OCI-M1 (cell line): Measurements from ENCODE around the gene DYNC1LI1.

Experiments used
- DNase-seq: peaks from one replicate; lab custom pipeline; 2025; lab: John Stamatoyannopoulos, UW

Gene DYNC1LI1

GRCh38 chr3:32570421-32571191 is at the start of gene DYNC1LI1:
TSS of gene DYNC1LI1 (minus strand) at chr3:32570858. CDS start at chr3:32570770, 88 bp downstream.
- DNase-seq = peak; percentile 96

GRCh38 chr3:32619395-32619794 is 48.7 kb upstream of the DYNC1LI1 start:
- DNase-seq = no peak

DNA sequence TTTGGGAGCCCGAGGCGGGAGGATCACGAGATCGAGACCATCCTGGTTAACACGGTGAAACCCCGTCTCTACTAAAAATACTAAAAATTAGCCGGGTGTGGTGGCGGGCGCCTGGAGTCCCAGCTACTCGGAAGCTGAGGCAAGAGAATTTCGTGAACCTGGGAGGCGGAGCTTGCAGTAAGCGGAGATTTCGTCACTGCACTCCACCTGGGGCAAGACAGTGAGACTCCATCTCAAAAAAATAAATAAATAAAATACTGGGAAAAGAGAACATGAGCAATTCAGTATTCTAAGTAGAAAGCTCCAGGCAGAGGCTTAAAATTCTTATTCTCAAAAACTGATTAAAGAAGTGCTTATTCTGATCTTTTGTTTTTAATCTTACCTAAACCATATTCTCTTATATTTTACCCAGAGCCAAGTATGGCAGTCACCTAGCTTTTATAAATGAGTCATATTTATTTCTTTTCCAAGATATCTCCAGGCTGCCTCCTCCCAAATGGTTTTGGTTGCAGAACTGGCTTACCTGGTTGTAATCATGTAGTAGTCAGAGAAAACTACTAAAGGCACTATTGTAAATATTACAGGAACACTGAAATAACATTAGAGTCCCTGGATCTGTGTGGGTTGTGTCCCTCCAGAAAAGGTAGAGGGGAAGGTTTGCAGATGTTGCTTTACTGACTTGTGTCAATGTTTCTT is 45.8 kb upstream of the DYNC1LI1 start:
- DNase-seq = no peak

DNA sequence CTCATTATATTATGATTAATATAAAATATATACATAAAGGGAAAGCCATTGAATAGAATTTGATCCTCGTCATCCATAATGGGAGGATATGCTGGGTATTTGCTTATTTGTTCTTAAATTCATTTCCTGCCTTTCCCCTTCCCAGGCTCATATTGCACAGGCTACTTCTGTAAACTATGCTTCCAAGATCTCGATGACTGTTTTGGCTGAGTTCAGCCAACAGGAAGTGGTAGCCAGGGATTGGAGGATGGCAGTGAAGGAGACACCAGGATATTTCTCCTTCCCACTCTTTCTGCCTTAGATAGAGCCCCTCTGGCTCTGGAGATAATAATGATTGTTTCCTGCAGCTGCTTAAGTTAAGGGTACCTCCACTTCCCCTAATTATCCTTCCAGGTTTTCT is 44.3 kb upstream of the DYNC1LI1 start:
- DNase-seq = no peak

GRCh38 chr3:32613183-32613582 is 42.5 kb upstream of the DYNC1LI1 start:
- DNase-seq = no peak

DNA sequence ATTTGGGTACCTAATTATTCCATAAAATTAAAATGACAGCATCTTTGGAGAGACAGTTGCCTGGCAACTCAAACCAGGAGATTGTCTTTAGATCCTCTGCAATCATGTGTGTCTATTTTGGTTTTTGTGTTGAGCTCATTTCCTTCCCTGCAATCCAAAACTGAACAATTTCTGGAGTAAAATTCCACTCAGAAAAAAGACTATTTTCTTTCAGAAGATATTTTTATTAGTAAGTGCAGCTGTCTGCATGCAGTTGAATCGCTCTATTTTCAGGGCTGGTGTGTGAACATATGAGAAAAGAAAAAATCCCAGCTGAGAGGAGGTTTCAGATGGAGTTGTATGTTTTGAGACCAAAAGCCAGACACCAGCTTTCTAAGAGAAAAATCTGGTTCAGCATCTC is 41.9 kb upstream of the DYNC1LI1 start:
- no peak for DNase-seq

GRCh38 chr3:32607522-32607921 is 36.9 kb upstream of the DYNC1LI1 start:
- no peak for DNase-seq

DNA sequence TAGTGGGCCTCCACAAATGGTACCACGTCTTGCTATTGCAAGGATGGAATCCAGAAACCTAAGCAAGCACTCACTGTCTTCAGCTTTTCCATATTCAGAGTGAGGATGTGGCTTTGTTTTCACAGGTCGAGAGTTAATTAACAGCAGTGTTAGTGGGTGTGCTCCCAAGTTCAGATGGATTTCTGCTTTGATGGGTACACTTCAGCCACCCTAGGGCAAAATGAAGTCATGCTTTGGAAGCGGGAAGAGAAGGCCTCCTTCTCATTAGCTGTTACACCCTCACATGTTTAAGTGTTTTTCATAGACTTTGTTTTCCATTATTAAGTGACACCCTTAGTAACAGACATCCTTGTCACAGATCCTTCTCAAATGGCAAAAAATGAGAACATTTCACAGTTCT is 36.3 kb upstream of the DYNC1LI1 start:
- DNase-seq = no peak

GRCh38 chr3:32606277-32606676 is 35.6 kb upstream of the DYNC1LI1 start:
- DNase-seq = no peak

DNA sequence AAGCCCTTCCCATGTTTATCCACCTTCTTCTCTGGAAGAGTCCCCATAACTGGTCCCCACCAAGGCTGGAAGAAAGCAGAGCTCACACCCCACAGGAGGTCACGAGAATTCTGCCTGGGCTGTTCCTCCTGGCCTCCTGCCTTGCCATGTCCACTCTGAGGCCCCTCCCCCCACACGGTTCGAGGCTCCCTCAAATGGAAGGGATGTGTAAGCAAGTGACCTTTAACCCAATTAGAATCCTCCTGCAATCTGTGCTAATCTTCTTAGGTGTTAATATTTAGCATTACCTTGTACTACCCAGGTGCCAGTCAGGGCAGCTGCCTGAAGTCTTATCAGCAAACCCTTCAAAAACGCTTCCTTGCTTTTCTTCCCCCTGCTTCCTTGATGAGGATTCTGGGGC is 32.4 kb upstream of the DYNC1LI1 start:
- DNase-seq = no peak

- DNase-seq = no peak
Observed at GRCh38 chr3:32602206-32602605, 31.5 kb upstream of the DYNC1LI1 start.

DNA sequence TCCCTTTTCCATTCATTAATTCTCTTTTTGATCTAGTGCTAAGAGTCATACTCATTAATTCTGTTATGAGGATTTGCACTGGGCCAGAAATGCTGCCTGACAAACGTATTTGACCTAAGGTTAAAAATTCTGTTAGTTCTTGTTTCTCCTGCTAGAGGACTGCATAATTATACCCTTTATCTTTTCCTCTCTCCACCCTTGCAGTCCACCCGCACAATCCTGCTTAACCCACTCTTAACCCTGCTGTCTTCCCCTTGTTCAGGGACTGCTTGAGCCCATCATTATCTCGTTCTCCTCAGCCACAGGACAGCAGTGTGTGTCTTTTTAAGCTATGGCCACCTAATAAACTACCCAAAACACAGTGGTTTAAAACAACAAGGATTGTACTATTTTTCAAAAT is 31.1 kb upstream of the DYNC1LI1 start:
- DNase-seq = no peak

- DNase-seq = peak; percentile 22
Observed at GRCh38 chr3:32597656-32598055, 27.0 kb upstream of the DYNC1LI1 start.

- DNase-seq = no peak
Observed at GRCh38 chr3:32596909-32597369, 26.3 kb upstream of the DYNC1LI1 start.

GRCh38 chr3:32596282-32596908 is 25.7 kb upstream of the DYNC1LI1 start:
- peak; percentile 82 for DNase-seq

DNA sequence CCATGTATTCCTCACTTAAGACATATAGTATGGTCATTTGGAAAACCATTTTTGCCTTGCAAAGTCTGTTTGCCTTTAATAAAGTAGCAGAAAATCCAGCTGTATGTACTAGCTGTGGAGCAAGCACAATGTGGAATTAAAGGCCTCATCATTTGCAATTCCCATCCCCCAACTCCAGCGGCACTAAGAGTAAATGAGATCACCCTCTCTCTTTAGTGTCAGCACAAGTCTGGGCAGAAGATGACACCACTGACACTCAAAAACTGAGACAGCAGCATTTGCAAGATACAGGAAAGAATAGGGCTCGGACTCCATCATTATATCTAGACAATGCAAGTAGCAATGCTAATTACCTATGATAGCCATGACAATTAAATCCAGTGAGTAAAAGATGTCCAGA is 24.7 kb upstream of the DYNC1LI1 start:
- DNase-seq = no peak

DNA sequence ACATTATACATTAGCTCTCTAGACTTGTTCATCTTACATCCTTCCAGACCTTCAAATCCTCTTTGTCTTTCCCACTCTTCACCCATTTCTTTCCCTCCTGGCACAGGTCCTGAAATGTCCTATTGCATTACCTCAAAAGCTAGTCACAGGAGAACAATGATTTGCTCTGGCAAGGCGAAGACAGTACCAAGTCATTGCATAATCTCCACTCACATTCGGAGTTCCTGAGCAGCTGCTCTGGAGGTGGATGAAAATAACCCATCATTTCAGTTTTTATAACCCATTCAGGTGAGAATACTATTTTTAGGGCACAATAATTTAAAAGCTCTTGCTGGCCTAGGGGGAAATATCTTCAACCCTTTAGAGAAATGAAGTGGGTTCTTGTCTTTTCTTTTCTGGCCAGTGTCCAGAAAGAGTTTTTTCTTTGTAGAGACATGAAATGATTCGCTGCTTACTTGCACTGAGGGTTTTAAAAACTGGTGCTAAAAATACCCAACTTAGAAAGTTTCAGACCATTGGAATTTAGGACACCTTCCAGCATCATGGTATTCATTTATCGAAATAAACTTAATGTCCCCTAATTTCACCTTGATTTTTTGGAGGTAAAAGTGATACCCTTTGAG is 23.4 kb upstream of the DYNC1LI1 start:
- DNase-seq = no peak

- DNase-seq = no peak
Observed at GRCh38 chr3:32592696-32593353, 22.2 kb upstream of the DYNC1LI1 start.

GRCh38 chr3:32592011-32592410 is 21.4 kb upstream of the DYNC1LI1 start:
- no peak for DNase-seq

DNA sequence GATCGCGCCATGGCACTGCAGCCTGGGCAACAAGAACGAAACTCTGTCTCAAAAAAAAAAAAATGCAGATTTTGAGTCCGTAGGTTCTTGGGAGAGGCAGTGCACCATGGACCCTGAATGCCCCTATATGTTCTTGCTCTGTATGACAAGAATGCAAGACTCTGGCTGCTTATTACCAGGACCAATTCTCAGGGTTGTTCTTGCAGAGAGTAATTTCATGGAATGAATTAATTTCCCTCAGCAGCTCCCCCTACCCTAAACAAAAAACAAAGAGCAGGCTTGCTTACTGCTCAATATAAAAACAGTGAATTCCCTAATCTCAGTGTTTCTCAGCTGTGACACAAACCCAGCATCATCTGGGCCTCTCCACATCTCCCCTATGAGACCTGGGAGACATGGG is 20.5 kb upstream of the DYNC1LI1 start:
- no peak for DNase-seq

GRCh38 chr3:32586356-32586755 is 15.7 kb upstream of the DYNC1LI1 start:
- DNase-seq = no peak

- DNase-seq = peak; percentile 17
Observed at GRCh38 chr3:32584660-32585059, 14.0 kb upstream of the DYNC1LI1 start.
